Islet precursor cell (in vitro differentiated cells): ENCODE data around the gene IRF2BPL.
A peak's percentile ranks its signal among the peaks of the same experiment; 100 is the strongest.

Experiments used
- DNase-seq: peaks from one replicate; pipeline ENCODE4 v3.0.0-alpha.2; 2018

Gene IRF2BPL

DNA sequence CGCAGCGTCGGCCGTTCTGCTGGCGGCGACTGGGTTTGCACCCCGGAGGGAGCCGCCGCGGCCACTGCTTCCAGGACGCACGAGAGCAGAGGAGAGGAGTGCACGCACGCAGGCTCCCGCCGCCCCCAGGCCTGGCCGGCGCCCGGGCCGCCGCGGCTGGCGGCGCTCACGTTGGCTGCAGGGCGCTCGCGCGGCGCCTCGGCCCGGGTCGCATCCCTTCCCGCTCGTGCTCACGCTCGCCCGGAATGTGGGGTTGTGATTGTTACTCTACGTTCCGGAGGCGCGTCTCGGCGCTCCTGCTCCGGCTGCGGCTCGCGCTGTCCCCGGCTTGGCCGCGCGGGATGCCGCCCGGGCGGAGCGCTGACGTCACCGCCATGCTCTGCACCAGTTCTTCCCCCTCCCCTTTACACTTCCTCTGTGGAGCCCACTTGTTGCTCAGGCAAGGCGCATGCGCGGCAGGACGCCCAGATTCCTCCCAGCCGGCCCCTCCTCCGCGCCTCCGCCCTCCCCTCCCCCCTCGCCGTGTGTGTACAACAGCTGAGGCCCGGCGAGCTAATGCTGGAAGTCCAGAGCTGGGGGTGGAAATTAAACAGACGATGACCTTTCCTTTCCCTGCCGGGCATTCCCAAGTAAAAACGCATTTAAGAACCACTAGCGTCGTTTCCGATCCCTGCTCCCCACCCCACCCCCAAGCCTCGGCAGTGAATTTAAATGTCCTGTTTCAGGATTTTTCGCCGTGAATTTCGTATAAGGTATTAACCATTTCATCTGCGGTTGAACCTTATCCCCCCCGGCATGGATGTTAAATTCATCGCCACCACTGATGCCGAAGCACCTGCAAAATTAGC is at the start of gene IRF2BPL:
IRF2BPL (minus strand) TSS at position 325 of the 848 bp plus-strand sequence. CDS start 916 bp downstream, outside the sequence.
- DNase-seq = peak; percentile 100

DNA sequence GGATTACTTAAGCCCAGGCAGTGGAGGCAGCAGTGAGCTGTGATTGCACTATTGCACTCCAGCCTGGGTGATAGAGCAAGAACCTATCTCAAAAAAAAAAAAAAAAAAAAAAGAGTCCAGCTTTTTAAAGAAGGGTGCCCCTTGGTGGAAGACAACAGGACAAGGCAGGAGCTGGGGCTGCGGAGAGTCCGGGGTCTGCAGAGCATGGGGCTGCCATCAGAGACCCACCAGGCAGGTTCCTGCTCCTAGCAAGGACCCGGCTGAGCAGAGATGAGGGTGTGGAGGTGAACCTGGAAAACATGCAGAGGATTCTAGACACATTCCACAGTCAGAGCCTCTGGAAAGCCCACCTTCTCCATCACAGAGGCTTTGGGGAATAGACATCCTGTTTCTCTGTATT is 48.5 kb upstream of the IRF2BPL start:
- DNase-seq = no peak

DNA sequence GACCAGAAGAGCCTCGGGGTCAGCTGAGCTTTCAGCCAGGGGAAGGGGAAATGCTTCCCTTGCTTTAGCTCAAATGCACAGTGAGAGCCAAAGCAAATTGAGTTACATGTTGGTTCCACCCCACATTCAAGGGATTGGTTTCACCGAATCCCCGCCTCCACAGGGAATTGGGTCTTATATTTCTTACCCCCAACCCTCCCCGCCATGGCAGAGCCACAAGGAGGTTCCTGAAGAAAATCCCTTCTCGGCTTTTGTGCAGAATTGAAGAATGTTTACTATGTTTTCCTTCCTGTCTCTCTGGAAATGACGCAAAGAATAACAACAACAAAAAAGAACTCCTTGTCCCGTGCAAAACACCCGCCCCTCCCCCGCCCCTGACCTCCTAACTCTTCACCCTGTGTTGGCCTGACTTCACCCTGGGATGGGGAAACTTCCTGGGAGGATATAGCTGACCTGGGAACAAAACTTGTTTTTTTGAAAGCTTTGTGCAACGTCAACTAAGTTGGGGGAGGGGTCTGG is 47.7 kb upstream of the IRF2BPL start:
- no peak for DNase-seq

DNA sequence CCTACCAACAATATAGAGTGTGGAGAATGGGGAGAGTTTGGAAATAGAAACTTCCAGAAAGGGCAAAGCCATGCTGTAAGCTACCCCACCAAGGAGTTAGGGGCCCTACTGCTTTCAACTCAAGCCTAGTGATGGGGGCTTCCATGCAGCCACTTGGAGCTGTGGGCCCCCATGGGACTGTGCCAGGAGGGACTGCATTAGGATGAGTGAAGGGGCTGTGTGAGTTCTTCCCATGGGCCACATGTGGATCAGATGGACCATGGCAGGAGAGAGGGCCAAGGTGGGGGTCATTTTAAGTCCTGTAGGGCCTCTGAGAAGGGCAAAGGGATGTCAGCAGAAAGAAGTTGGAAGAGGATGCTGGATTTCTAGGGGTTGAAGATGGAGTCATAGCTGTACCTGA is 46.5 kb upstream of the IRF2BPL start:
- no peak for DNase-seq

DNA sequence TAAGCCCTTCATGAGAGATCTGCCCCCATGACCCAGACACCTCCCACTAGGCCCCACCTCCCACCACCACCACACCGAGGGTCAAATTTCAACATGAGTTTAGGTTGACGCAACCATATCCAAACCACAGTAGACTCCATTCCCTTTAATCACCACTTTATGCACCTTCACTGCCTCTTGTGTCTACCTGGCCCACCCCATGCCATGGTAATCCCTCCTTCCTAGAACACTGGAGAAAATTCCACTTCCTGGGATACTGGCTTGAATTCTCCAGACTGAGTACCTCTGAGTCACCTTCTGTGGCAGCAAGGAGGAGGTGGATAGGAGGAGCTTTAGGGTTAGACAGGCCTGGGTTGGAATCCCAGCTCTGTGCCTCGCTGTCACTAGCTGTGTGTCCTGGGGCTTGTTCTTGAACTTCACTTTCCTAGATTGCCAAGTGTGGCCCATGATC is 43.5 kb upstream of the IRF2BPL start:
- DNase-seq = peak; percentile 82

DNA sequence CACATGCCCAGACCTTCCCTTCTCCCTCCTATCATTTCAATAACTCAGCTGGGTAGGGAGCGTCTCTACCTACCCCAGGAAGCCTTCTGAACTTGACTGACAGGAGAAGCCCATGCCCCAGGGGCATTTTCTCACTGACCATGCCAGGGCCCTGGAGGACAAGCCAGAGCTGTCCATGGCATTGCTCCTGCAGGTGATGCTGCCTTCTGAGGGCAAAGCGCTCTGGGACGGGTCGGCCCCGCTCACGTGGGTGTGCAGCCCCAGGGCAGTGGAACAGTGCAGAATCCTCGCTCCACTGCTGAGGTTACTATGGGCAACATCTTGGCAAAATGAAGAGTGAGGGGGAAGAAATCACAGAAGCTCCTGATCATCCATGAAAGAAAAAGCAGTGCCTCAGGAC is 41.0 kb upstream of the IRF2BPL start:
- DNase-seq = no peak

DNA sequence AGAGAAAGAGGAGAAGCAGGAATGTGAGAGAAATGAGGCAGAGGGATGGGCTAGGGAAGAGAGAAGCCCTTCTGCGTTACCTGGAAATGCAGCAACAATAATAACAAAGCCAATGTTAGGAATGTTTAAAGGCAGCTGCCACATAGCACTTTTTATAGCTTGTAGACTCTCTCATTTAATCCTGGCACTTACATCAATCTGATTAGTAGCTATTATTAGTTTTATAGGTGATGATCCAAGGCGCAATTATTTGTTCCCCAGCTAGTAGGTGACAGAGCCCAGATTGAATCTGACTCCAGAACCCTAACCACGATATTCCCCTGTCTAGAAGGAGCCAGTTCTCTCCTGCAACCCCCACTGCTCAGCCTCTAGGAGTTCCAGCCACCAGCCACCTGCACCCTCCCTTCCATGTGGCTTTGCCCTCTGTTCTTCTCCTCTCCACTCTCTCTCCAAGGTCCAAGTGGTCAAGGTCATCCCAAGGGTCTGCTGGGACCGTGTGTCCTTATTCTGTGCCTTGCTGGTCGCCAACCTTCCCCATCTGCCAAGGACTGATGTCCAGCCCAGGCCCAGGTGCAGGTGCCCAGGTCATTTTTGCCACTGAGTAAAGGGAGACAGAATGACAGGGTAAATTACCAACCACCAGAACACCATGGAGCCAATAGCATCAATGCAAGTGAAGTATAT is 40.2 kb upstream of the IRF2BPL start:
- no peak for DNase-seq

DNA sequence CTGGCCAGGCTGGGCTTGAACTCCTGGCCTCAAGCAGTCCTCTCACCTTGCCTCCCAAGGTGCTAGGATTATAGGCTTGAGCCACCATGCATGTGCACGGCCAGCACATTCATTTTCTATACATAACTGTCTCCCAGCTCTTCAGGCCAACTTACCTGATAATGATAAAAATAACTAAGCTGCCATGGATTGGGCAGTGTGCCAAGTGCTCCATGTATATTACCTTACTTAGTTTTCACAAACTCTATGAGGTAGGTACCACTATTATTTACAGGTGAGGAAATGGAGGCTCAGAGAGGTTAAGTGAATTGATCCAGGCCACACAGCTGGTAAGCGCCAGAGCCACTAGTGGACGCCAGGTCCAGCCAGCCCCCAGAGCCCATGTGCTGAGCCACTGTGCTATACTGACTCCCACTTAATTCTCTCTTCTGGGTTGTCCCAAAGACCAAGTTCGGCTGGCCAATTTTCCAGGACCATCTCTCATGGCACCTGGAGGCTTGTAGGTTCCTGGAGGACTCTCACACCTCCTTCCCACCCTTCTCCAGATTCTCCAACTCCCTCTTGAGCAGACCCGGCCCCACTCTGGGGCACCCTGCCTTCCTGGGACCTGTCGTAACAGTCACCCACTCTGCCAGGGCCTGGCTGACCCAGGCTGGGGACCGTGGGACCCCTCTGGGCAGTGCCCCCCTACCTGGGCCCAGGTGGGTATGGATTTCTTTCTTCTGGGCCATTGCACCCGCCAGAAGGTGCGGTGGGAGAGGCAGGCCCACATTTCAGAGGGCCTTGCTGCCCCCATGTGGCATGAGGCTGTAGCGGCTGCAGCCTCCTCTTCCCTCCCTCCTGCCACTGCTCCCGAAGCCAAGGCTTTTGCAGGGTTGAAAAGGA is 39.4 kb upstream of the IRF2BPL start:
- DNase-seq = peak; percentile 85

DNA sequence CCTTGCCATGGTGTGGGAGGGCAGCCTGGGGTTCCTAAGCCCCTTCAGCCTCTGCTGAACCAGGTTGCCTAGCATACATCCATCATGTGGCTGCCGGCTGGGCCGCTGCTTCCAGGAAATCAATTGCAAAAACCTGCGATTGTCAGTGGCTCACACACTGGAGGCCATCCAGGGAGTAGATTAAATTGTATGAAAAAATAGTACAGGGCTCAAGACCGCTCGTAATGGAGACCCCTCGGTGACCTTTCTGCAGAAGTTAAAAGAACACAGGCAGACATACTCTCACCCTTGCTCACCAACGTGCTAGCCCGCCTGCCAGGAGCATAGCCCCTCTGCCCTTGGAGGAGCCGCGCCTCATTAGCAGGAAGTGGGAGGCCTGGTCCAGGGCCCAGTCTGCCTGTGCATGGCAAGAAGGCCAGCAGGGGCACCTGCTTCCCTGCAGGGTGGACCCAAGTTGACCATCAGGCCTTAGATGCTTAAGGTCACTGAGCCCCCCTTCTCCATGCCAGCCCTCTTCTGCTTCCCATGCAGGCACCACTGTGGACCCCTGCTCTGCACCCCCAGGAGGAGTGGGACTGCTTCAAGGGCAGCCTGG is 38.2 kb upstream of the IRF2BPL start:
- DNase-seq = no peak

DNA sequence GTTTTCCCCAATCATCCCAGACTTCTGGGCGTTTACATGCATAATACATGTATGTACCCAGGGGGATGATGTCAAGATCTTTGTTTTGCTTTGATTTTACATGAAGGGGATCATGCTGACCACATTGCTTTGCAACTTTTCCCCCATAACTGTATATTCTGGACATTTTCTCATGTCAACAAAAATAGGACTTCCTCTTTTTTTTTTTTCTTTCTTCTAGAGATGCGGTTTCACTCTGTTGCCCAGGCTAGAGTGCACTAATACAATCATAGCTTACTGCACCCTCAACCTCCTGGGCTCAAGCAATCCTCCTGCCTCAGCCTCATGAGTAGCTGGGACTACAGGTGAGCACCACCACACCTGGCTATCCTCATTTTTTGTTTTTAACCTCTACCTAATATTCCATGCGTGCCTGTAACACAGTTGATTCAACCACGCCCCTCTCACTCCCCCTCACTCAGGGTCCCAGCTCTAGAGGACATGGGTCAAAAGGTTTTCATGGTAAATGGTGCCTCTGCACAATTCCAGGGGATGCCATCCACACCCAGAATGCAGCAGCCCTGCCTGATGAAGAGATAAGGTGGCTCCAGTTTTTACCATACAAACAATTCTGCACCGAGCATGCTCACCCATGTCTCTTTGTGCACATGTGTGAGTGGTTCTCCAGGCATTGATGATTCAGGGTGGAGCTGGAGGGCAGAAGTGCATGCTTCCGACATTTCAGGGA is 37.5 kb upstream of the IRF2BPL start:
- no peak for DNase-seq

DNA sequence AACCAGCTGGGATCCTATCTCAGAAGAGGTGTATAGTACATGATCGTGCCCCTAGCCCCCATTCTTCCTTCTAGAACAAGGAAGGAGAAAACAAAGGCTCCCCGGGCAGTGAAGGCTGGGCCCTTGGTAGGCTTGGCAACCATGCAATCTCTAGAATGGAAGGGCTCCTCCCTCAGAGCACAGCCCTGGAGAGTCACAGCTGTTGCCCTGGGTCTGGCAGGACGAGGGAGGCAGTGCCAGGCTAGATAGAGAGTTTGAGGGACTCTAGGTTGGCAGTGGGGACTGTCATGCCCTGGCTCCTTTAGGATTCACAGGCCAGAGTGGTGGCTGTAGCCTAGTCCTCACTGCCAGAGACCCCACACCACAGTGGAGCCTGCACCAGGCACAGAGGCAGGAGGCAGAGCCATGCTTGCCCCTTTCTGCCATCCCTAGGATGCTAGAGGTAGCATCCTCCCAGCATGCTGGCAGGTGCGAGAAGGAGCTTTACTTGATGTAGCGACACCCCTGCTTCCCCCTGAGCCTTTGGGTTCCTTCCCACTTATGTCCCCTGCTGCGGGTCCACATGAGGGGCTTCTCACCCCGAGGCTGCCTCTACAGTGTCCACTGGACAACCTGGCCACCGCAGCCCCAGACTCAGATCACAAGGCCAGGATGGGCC is 36.1 kb upstream of the IRF2BPL start:
- DNase-seq = no peak

DNA sequence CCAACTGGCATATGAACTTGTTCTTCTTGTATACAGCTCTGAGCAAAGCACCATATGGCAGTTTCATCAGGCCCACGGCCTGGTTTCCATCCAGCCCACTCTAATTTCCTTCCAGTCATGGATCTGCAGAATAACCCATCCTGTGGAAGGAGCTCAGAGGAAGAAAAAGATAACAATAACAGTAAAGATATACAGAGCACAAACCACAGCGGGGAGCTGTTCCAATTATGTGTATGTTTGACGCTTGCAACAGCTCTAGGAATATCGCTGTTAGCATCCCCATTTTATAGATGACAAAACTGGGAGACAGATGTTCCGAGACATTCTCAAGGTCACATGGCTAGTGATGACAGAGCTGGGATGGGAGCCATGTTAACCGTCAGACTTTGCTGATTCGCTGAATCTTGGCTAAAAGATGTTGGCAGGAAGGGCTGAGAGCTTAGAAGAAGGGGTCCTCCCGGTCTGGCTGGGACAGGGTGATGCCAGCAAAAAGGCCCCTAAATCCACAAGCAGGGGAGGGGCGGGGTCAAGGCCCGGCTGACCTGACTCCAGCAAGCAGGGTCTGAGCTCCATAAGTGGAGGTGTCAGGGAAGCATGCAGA is 35.2 kb upstream of the IRF2BPL start:
- no peak for DNase-seq

DNA sequence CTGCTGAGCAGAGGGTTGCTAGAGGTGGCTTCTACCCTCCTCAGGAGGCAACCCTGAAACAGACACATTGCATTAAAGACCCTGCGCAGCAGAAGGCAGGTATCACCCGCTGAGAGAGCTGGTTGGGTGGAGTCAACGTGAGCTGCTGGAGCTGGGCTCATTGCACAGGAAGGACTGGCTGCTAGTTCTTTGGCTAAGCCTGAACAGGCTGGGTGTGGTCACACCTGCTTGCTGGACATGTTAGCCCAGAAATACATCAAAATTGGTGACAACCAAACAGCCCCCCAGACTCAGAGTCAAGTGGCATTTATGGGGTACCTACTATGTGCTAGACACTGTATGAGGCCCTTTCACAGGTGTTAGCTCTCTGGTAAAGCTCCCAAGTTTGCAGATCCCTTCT is 33.8 kb upstream of the IRF2BPL start:
- DNase-seq = no peak

DNA sequence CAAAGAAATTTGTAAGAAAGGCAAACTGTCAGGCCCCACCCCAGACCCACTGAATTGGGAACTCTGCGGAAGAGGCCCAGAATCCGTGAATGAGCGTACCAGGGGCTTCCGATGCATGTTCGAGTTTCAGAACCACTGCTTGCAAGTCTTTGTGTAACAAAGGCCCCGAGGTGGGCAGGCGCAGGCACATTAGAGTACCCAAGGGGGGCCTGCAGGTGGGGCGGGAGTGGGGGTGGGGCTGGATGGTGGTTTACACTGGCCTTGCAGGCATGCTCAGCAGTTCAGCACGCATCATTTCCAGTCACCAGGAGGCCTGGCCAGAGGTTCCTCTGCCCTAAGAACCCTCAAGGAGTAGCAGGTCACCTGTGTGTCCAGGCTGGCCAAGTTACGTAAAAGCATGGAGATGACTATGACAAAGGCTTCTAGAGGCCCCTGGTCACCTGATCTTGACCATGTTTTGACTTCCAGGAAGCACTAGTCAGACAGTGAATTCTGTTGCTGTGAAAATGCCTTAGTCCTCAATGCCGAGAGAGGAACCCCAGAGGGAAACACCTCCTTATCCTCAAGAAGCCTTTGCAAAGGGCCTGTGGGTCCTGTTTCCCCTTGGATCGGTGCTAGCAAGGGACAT is 33.2 kb upstream of the IRF2BPL start:
- no peak for DNase-seq

DNA sequence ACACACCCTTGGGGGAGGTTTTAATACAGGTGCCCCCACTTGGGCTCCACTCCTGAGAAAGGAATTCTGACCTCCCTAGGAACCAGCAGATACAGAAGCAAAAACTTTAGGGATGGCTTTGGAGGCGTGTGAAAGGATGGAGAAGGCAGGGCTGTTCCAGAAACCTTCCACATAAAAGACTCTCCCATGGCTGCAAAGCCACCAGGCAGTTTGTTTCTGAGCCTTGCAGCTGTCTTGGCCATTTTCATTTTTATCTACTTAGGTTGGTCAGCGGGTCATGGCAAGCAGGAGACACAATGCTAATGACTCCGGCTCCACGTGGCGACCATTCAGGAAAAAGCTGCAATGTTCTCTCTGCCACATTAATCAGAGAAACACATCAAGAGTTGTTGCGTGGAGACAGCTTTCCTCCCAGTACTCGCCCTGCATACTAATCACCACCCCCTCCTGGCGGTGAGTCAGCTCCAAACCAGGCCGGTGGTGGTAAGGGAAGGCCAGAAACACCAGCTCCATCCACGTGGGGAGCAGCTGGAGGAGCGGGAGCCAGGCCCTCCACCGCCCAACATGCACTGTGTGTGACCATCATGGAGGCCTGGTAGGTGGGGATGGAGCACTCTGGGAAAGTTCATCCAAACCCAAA is 30.9 kb upstream of the IRF2BPL start:
- DNase-seq = peak; percentile 94

DNA sequence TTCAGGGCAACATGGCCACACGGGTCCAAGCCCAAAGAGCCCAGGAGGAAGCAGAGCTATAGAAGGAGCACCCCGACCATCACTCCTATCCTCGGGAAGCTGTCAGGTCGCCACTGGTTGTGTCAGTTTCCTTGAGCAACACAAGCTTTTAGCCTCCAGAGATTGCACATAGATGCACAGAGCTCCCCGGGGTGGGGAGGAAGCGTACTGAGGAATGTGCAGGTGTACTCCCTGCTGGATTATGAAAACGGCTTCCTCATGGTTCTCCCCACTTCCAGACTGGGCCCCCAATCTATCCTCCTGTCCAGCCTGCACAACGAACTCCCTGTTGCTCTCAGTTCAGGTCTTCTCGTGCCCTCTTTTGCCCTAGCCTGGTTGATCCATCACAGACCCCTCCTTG is 30.3 kb upstream of the IRF2BPL start:
- DNase-seq = no peak

DNA sequence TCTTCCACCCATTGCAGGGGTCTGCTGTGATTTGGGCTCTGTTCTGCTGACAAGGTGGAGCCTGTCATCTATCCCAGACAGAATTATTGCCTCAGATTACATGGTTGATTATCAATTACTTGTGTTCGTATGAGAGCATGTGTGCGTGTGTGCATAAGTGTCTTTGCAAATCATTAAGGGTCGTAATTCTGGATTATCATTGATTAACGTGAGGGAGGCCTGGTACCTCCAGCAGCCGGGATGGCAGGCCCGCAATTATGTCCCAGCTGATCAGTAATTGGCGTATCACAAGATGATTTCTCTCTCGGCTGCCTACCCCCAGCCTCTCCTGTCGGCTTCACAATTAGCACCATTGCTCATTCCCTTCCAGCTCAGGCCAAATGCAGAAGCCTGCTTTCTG is 29.6 kb upstream of the IRF2BPL start:
- no peak for DNase-seq

DNA sequence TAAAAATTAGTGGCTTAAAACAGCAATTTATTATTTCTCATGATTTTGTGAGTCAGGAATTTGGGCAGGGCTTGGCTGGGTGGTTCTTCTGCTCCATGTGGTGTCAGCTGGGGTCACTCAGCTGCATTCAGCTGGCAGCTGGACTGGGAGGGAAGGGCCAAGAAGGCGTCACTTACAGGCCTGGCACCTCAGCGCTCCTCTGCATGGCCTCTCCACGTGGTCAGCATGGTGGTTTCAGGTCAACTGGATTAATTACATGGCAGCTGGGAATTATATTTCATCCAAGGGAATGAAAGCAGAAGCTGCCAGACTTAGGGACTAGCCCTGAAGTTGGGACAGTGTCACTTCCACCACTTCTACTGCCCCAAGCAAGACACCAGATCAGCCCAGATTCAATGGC is 27.5 kb upstream of the IRF2BPL start:
- no peak for DNase-seq

DNA sequence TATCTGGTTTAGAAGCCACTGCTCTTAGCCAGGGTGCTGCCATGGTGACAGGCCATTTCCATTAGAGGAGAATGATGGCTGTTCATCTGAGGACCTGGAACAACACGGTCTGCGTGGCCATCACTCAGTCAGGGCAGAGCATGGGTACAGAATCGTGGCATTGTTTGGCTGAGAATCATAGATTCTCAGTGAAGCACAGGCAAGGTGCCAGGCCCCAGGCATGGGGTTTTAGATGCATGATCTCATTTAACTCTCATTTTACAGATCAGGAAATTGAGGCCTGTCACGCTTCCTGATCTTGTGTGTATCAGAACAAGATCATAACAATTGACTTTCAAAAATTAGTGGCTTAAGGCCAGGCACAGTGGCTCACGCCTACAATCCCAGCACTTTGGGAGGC is 26.8 kb upstream of the IRF2BPL start:
- no peak for DNase-seq
